Activated CD8-positive, alpha-beta memory T cell treated with anti-CD3 and anti-CD28 coated beads, Interleukin-2, amount 50 U/mL, for 24 hours (primary cell): ENCODE results near the gene CTSS.
"Not testable (repeated sequence)": the region's sequence is repeated elsewhere in the genome, so short reads cannot be mapped to it uniquely, and the experiment has no call there.

ENCODE experiments used
- DNase-seq: peaks from one replicate; pipeline ENCODE4 v3.0.0-alpha.2; 2020; ENCODE audit errors: extremely low read depth

CTSS gene

GRCh38 chr1:150775276-150775675, 9.7 kb upstream of the CTSS start:
- DNase-seq = no peak

DNA sequence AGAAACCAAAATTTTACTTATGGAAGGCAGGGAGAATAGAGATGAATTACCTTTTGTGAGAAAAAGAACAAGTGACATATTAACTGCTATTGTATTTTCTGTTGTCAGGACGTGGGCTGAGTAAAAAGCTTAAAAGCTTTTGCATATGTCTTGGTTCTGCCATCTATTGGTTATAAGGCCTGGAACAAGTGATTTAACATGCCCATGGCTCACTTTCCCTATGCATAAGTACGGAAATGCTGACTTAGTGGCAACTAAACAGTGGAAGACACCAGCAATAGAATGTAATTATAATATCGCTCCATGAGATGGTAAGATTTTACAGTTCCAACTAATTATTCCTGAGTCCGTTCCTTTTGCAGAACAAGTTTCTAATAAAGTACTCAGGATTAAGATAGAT, 6.7 kb upstream of the CTSS start:
- no peak for DNase-seq

DNA sequence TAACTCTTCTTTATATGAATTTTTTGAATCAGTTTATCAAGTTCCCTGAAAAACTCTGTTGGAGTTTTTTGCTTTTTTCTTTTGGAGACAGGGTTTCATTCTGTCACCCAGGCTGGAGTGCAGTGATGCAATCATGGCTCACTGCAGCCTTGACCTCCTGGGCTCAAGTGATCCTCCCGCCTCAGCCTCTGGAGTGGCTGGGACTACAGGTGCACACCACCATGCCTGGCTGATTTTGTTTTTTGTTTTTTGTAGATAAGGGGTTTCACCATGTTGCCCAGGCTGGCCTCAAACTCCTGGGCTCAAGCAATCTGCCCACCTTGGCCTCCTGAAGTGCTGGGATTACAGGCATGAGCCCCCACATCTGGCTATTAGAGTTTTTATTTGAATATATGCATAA, 2.1 kb upstream of the CTSS start:
- not testable (repeated sequence) for DNase-seq

GRCh38 chr1:150765977-150766301, 361 bp upstream of the CTSS start:
- not testable (repeated sequence) for DNase-seq

- no peak for DNase-seq
These were observed 919 bp downstream of the CTSS start for GRCh38 chr1:150764617-150765101.

DNA sequence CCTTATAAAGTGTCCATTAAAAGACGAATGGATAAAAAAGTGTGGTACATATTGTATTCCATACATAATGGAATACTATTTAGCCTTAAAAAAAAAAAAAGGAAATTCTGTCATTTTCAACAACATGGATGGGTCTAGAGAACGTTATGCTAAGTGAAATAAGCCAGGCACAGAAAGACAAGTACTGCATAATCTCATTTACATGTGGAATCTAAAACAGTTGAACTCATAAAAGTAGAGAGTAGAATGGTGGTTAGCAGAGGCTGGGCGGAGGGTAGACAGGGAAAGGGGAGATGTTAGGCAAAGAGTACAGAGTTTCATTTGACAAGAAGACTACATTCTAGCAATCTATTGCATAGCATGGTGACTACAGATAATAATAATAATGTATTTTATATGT, 2.6 kb downstream of the CTSS start:
- no peak for DNase-seq

DNA sequence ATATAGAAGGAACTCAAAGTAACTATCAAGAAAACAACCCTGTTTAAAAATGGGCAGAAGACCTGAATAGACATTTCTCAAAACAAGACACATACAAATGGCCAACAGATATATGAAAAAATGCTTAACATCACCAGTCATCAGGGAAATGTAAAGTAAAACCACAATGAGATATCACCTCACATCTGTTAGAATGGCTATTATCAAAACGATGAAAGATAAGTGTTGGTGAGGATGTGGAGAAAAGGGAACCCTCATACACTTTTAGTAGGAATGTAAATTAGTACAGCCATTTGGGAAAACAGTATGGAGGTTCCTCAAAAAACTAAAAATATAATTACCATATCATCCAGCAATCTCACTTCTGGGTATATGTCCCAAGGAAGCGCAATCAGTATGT, 3.0 kb downstream of the CTSS start:
- no peak for DNase-seq

- no peak for DNase-seq
These were observed 3.8 kb downstream of the CTSS start for GRCh38 chr1:150761801-150762200.

DNA sequence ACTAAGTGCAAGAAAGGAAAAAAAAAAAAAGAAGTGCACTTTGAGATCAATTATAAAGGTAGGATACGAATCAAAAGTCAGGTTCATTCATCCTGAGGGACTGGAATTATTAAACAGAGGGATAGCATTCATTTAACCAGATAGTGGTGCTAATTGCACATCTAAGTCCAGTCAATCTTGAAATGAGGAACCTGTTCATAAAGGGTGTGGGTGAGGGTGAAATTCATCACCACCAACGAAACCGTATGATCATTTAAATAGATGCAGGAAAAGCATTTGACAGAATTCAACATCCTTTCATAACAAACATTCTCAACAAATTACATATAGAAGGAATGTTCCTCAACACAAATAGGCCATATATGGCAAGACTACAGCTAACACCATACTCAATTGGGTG, 5.6 kb downstream of the CTSS start:
- DNase-seq = no peak

- no peak for DNase-seq
These were observed 12.2 kb downstream of the CTSS start for GRCh38 chr1:150753416-150753815.

GRCh38 chr1:150751443-150751842, 14.1 kb downstream of the CTSS start:
- DNase-seq = no peak

DNA sequence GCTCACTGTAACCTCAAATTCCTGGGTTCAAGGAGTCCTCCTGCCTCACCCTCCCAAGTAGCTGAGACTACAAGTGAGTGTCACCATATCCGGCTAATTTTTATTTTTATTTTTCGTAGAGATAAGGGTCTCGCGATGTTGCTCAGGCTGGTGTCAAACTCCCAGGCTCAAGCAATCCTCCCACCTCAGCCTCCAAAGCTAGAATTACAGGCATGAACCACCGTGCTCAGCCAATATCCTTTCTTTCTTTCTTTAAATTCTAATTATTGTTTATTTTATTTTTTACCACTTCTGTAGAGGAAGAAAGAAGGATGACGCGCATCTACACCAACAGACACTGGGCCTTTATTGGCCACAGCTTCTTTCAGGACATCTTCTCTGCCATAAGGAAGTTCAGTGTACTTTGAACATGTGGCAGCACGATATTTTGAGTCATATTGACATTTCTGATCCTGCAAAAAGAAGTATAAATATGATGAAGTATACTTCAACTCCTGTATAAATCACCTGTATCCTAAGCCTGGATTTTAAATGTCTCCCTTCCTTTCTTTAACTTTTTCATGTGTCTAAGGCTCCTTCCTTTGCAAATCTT, 15.8 kb downstream of the CTSS start:
- no peak for DNase-seq

- no peak for DNase-seq
These were observed 16.5 kb downstream of the CTSS start for GRCh38 chr1:150748878-150749719.

DNA sequence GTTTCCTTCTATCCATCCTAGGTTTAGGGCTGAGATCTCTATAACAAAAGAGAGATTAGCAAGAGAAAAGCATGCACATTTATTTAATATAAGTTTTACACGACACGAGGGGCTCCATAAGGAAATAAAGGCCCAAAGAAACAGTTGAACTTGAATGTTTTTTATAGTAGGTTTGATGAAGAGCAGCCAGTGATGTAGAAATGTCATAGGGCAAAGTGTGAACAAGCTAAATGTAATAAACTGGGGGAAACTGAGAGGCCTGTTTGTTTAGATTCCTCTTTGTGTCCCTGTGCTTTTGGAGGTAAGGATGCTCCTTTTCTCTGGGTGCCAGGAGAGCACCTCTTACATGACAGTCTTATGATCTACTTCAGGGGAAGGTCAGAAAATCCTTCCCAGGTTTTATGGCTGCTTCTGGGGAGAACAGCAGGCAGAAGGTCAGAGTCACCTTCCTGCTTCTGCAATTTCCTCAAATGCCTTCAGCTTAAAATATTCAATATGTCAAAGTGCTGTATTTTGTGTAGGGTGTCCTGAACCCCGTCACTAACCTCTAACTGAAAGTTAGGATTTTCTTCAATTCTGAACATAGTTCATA, 35.4 kb downstream of the CTSS start:
- DNase-seq = no peak

GRCh38 chr1:150724336-150724735, 41.2 kb downstream of the CTSS start:
- DNase-seq = no peak

DNA sequence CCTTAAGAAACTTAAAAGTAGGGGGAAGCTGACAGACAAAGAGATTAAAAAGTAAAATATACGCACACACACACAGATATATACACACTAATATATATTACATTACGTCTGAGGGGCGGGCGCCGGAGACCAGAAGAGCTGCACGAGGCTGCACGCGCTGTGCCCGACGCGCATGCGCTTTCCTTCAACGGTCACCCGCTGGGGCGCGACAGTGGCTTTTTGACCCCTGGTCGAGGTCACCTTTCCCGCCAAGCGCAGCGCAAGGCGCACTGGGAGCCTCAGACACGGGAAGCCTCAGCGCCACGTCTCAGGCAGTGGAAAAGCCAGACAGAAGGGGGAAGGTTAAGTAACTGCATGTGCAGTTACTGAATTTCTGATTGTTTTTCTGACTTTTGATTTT, 44.9 kb downstream of the CTSS start, which contains the start of gene HORMAD1:
HORMAD1 (minus strand) TSS at position 193 of the 400 bp plus-strand sequence. CDS start 1,390 bp downstream, outside the sequence.
- no peak for DNase-seq

GRCh38 chr1:150720098-150720497, 45.5 kb downstream of the CTSS start:
- DNase-seq = no peak

- DNase-seq = no peak
These were observed 47.2 kb downstream of the CTSS start for GRCh38 chr1:150718225-150718891.

DNA sequence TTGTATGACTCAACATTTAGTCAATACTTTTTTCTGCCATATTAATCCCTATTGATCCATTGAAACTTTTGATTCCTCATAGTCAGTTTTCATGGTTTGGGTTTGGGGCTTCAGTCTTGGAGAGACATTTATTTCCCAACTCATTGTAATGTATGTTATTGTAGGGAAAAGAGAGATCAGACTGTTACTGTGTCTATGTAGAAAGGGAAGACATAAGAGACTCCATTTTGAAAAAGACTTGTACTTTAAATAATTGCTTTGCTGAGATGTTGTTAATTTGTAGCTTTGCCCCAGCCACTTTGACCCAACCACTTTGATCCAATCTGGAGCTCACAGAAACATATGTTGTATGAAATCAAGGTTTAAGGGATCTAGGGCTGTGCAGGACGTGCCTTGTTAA, 56.5 kb downstream of the CTSS start:
- not testable (repeated sequence) for DNase-seq

GRCh38 chr1:150708595-150708994, 57.0 kb downstream of the CTSS start:
- DNase-seq = no peak

DNA sequence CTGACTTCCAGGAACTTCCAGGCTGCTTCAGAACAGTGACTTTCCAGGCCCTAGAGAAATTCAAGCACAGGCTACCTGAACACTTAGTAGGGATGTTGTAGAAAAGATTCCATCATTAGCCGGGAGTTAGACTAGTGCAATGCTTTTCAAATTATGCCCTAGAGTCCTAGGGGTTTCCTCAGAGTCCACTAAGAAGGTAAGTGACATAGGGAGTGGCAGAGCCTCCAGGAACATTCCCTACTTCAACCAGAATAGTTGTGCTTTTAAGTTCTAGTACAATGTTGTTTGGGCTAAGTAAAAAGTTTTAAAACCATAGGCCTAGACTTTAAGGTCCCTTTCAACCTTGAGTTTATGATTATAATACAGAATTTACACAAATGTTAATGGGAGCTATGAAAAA, 59.5 kb downstream of the CTSS start:
- DNase-seq = no peak

GRCh38 chr1:150703427-150703826, 62.2 kb downstream of the CTSS start:
- DNase-seq = no peak
